Activated CD4-positive, alpha-beta T cell treated with anti-CD3 and anti-CD28 coated beads, Interleukin-2, Interleukin-4, amounts not matched to agents 100 ng/mL and 50 ng/mL, durations not matched to agents 16 hours and 8 hours (primary cell): ENCODE results near the gene DNAI2.

Experiments
- DNase-seq: peaks from one replicate; pipeline ENCODE4 v3.0.0-alpha.2; 2020; ENCODE audit warnings: low spot score

DNAI2 gene

DNA sequence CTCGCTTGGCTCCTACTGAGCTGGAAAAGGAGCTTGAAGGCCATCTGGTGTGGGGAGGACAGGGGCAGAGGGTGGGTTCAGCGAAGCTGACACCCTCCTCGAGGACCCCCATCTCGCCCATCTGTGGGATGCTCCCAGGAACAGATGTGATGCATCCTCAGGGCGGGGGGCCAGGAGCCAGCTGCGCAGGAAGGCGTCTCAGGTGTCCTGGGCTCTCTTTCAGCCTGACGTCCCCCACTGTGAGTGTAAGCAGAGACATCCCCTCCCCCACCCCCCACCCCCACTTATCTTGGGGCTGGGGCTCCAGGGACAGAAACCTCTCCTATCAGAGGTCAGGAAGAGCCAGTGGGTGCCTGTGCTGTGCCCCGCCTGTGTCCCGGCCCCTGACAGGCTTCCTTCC lies 68.2 kb downstream of the DNAI2 start:
- no peak for DNase-seq

DNA sequence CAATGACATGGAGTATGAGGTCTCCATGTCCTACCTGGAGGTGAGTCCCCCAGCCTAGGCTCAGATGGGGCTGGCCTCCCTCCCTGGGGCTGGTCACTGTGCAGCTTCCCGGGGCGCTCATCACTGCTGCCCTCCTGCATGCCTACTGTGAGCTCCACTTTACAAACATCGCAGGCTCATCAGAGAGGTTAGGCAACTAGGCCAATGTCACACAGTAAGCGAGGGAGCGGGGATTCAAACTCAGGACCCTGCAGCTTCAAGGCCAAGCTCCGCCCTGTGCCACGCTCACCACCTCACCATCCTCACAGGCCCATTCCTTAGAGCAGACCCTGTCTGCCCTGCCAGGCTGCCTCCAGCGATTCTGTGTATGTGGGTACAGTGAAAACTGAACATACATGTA lies 69.1 kb downstream of the DNAI2 start:
- no peak for DNase-seq

DNA sequence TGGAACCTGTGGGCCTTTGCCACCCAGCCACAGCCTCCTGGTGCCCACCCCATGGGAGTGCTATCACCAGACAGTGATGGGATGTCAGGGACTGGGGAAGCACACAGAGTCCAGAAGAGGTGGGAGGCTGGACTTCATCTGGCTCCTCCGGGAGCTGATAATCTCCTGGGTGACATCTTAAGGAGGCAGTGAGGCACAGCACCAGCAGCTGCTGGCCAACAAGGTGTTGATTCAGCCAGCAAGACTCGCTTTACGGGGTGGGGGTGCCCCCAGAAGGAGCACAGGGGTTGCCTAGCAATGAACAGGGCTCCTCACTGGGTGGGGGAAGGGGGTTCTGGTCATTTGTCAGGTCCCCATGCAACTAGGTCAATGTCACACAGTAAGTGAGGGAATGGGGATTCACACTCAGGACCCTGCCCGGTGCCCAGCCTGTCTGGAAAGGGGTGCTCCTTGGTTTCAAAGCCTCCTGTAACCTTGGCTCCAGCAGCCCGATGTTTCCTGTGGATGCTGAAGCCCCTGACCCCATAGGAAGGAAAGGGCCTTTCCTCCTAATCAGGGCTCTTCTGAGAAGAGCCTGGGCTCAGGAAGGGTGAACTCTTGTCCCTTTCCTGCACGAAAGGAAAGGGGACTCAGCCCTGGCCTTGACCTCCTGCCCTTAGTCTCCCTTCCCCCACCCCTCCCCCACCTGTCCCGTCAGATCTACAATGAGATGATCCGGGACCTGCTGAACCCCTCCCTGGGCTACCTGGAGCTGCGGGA lies 69.7 kb downstream of the DNAI2 start:
- no peak for DNase-seq

DNA sequence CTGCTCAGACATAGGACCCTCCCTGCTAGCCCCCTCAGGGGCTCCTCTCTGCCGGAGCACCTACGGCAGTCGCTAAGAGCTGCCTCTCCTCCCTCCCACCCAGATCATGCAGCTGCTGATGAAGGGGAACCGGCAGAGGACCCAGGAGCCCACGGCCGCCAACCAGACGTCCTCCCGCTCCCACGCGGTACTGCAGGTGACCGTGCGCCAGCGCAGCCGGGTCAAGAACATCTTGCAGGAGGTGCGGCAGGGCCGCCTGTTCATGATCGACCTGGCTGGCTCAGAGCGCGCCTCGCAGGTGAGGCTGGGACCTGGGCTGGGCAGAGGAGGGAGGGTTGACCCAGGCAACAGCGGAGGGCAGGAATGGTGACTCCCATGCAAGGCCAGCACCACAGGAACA lies 70.6 kb downstream of the DNAI2 start:
- DNase-seq, result no peak

DNA sequence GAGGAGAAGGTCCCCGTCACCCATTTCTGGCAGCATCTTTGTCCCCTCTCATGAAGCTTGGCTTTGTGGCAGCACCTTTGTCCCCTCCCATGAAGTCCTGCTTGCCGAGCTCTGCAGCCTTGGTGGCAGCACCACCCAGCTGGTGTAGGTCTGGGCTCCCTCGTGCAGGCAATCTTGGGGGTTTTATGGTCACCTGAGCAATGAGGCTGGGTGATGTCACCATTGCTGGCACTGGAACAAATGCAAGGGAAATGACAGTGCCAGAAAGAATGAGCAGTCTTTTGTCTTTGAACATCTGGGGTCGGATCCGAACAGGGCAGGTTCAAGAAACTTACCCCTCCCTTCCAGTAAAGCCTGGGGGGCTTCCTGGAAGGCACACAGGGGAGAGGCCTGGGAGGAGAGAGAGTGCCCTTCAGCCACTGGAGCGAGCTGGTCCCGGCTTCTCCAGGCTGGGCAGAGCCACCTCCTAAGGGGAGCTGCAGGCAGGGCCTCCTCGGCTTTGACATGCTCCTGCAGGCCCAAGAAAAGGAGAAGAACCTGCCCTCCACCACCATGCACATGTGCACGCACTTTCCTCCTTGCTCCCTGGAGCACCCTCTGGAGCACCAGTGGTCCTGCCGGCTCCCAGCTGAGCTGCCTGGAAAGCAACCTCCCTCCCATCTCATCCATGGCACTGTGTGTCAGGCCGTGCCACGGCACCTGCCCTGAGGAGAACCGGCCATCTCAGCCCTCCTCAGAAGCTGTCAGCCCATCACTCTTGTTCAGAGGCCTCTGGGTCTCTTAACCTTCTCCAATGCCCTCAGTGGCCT lies 71.6 kb downstream of the DNAI2 start:
- no peak for DNase-seq

DNA sequence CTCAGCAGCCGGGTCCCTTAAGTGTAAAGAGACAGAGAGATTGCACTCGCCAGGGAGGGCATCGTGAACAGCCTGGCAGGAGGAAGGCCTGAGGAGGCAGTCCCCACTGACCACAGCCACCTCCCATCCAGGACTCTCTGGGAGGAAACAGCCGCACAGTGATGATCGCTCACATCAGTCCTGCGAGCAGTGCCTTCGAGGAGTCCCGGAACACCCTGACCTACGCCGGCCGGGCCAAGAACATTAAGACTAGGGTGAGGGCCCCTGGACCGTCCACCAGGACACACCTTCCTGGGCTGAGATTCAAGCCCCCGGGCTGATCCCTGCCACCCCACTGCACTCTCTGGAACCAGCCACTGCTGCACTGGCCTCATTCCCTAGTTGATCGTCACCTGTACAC lies 73.6 kb downstream of the DNAI2 start:
- no peak for DNase-seq

DNA sequence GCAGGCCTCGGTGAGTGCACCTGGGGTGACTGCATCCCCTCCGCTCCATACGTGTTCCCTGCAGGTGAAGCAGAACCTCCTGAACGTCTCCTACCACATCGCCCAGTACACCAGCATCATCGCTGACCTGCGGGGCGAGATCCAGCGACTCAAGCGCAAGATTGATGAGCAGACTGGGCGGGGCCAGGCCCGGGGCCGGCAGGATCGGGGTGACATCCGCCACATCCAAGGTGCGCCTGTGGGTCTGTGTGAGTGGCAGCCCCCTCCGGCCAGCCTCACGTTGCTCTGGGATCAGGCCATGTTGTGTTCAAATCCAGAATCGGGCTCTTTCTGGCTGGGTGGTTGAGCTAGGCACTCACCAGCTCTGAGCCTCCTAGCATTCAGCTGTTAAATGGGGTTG lies 75.1 kb downstream of the DNAI2 start:
- DNase-seq, result no peak

DNA sequence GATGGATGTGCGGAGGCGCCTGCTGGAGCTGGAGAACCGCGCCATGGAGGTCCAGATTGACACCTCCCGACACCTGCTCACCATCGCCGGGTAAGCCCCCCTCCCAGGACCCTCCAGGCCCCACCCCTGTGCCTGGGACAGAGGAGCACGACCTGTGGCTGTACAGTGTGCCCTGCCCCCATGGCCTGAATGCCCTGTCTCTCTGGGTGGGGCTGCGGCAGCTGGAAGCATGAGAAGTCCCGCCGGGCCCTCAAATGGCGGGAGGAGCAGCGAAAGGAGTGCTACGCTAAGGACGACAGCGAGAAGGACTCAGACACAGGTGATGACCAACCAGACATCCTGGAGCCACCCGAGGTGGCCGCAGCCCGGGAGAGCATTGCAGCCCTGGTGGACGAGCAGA lies 76.5 kb downstream of the DNAI2 start:
- DNase-seq, result no peak

DNA sequence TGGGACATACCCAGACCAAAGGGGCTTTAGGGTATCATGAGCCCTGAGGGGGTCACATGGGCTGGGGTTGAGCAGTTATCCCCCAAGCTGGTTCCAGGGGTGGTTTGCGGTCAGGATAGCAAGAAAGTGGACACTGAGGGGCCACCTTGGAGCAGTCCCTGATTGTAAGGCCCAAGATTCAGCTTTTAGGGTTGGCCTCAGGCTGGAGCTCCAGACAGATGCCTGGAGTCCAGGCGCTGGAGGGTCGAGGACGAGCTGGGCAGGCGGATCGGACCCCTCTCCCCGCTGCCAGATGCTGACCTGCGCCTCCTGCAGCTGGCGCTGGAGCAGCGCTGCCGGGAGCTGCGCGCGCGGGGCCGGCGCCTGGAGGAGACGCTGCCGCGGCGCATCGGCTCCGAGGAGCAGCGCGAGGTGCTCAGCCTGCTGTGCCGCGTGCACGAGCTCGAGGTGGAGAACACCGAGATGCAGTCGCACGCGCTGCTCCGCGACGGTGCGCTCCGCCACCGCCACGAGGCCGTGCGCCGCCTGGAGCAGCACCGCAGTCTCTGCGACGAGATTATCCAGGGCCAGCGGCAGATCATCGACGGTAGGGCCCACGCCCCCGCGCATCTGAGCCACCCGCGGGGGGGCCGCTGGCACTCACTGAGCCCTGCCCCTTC lies 77.6 kb downstream of the DNAI2 start:
- DNase-seq, result peak; percentile 5

DNA sequence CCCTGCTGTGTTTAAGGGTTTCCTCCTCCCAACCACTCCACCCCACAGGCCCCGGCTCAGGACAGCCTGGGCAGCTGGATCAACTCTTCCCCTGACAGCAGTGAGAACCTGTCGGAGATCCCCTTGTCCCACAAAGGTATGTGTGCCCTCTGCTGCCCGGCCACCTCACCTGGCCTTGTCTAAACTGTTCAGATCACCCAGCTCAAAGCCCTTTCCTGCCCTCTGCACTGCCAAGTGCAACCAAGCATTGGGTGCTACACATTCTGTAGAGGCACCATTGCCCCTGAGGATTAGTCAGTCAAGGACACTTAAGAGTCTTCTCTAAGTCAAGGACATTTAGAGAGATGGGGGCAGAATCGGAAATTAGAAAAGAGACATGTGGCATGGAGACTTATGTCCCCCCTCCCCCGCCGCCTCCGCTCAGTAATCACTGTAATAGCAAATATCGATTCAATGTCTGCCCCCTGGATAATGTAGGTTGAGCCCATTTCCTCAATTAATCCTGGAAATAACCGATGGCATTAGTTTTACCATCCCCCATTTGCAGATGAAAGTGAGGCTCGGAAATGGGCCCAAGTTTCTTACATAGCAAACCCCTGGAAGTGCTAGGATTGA lies 79.5 kb downstream of the DNAI2 start:
- no peak for DNase-seq

DNA sequence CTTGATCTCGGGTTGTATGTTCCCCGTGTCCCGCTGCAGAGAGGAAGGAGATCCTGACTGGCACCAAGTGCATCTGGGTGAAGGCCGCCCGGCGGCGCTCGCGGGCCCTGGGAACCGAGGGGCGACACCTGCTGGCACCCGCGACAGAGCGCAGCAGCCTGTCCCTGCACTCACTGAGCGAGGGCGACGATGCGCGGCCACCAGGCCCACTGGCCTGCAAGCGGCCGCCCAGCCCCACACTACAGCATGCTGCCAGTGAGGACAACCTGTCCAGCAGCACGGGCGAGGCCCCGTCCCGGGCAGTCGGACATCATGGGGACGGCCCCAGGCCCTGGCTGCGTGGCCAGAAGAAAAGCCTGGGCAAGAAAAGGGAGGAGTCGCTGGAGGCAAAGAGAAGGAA lies 80.1 kb downstream of the DNAI2 start:
- peak; percentile 60 for DNase-seq

DNA sequence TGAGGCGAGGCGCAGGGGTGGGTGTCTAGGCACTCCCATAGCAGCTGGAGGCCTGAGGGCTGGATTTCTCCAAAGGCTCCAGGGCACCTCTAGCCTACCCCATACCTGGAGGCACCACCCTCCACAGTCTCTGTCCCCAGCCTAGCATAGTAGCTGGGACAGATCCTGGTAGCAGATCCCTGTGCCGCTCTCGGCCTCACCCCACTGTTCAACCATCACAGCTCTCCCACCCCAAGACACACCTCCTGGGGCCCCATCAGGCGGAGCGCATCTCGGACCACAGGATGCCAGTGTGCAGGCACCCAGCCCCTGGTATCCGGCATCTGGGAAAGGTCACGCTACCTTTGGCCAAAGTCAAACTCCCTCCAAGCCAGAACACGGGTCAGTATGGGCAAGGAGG lies 80.5 kb downstream of the DNAI2 start:
- no peak for DNase-seq

DNA sequence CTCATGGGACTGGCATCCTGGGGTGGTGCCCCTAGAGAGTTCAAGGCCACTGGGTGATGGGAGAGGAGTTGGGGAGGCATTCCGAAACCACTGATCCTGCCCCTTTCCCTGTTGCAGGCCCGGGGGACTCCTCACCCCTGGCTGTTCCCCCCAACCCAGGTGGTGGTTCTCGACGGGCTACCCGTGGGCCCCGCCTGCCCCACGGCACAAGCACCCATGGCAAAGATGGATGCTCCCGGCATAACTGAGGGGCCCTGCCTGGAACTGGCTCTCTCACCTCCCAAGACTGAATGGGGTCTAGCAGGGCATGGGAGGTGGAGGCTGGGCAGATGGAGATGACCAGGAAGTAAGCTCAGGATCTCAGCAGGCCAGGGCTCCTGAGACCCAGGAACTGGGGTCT lies 81.0 kb downstream of the DNAI2 start:
- DNase-seq, result no peak

DNA sequence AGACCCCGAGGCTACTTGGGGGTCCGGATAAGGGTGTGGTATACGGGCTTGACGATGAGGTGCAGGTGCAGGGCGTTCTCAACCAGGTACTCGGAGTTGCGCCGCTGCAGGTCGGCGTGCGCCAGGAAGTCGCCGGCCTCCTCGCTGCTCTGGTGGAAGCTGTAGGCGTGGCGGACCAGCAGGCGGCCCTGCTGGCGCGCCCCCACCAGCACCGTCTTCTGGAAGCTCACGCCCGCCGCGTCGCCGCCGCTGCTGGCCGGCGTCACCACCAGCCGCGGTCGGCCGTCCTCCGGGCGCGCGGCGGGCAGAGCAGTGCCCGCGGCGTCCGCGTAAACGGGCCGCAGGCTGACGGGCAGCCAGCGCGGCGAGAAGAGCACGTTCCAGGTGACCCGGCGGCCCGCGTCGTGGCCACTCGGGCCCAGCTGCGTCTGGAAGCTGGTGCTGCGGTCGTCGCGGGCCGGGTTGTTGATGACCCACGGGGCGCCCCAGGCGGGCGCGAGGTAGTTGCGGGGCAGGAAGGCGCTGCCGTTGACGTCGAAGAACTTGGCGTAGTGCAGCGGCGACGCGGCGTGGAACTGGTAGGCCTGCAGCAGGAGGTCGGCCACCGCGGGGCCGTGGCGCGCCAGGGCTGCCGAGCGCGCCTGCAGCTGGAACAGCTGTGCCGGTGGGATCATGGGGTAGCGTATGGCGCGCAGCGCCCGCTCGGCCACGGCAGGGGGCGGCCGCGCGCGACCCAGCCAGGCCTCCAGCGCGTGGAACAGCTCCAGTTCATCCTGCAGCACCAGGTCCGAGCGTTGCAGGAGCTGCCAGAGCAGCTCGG lies 82.8 kb downstream of the DNAI2 start:
- DNase-seq, result no peak

DNA sequence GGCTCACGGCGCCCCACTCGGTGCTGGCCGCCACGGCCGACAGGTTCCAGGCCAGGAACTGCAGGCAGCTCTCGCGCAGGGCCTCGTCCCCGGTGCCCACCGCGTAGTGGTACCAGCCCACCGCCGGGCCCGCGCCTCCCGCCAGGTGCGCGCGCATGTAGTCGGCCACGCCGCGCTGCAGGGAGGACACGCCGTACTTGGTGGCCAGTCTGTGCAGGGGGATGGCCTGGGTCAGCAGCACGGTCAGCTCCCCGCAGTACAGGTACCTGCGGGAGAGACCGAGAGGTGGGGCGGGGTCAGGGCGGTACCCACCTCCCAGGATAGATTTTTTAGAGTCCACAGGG lies 83.4 kb downstream of the DNAI2 start:
- no peak for DNase-seq

DNA sequence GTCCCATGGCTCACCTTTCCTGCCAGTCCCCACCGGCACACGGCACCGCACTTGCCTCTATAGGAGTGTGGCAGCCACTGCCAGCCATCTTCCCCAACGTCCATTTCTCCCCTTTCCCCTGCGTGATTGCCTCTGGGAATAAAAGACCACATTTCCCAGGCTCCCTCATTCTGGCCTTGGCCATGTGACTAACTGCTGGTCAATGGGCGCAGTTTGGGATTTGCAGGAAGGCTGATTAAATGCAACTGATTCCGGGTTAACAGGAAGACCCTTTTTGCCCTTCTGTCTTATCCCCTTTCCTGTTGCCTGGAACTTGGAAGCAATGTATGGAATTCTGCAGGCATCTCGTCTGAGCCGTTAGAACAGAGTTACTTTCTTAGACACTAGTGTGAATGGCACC lies 84.7 kb downstream of the DNAI2 start:
- no peak for DNase-seq

DNA sequence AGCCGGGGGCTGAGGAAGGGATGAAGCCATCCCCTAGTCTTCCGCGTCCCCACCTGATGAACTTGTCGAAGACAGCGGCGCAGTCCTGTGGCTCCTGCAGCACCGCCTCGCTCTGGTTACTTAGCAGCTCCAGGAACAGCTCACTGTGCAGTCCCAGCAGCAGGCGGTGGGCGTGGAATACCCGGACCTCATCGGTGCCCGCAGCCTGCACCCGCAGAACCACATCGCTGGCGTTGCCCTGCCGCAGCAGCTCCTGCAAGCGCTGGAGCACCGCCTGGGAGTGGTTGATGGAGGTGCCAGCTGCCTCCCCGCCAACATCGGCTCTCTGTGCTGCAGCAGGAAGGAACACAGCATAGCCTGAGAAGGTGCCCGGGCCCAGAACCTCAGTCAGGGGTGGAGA lies 85.9 kb downstream of the DNAI2 start:
- DNase-seq, result no peak

DNA sequence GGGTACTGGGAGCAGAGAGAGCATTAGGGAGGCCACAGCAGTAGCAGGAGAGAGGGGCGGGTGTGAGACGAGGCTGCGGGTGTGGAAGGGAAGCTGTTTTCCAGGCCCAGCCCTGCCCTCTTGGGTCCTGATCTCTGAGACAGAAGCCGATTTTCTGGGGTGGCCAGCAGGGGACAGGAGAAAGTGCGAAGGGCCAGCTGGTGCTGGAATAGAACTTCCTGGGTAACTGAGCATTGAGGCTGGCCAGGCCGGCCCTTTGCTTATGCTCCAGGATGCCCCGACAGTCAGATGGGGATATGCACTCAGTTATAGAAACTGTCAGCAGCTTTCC lies 86.8 kb downstream of the DNAI2 start:
- DNase-seq, result no peak

DNA sequence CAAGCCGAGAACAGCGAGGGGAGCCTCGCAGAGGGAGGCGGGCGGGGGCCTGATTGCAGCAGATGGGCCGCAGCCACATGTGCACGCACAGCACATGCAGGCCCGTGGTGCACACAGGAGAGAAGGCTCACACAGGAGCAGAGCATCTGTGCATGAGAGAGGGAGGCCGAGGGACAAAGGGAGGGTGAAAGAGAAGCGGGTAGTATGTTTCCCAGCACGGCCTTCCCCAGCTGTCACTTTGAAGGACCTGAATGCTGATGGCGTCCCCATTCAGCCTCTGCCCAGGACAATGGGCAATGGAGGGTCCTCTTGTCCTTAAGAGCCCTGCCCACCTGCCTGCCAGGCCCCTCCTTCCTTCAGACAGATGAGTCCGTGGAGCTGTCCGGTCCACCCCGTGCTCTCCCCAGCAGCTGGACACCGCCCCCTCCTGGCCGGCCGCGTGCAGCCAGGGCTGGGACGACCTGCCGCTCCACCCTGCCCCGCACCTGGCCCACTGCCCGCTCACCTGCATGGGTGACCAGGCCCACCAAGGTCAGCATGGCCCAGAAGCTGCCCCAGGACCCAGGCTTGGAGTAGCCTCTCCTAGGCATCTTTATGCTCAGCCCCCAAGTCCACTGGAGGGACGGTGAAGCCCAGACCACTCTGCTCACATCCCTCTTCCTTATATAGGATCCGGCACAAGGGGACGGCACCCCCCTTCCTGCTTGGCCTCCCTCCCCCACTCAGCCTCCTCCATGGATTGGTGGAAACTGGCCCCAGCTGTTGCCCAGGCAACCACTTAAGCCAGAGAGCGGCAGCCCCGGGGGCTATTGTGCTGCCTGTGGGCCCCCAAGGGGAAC lies 87.4 kb downstream of the DNAI2 start, which contains the start of gene BTBD17:
Gene BTBD17, minus strand, starts transcription at position 639 of the 839 bp plus-strand sequence. Its CDS starts 49 bp downstream, at position 590.
- peak; percentile 10 for DNase-seq

DNA sequence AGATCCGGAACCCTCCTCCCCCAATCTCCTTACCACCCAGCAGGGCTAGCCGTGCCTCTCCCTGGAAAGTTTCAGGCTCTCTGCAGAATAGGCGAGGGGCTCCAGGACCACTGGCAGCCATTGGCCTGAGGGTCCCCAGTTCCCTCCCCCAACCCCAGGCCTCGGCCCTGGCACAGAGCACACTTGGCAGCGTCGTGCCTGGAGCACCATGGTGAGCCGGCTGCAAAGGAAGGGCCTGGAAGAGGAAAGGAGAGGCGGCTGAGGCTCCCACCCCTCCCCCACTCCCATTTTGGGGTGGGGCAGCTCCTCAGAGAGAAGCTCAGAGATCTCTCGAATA lies 88.0 kb downstream of the DNAI2 start:
- DNase-seq, result no peak

DNA sequence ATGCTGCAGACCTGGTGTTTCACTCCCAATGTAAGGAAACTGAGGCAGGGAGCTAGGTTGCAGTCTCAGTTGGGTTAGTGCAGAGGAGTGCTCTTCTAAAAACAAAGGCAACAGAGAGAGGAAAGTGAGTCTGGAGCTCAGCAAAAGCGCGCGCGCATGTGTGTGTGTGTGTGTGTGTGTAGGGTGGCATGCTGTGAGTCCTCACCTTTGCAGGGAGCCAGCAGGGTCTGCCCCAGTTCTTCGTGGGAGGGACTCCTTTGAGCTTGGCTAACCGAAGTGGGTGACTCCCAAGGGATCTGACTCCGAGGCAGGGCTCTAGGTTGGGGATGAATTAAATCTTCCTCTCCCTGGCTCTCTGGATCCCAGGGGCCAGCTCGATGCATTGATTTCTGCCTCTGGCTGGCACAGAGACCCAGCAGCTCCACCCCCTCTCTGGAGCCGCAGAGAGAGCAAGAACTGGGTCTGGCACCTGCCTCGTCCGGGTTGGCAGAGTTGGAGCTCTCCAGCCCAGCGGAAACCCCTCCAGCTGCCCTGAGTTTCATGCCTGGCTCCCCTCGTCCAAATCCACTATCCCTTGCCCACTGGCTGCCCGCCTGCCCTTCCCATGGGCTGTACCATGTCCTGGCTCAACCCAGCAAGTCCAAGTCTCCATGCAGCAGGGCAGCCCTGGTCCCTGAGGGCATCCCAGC lies 88.9 kb downstream of the DNAI2 start:
- no peak for DNase-seq
